KG1 (cell line): ENCODE data around the gene ILK.

ENCODE experiments used
- DNase-seq: peaks from one replicate; lab custom pipeline; 2025; lab: John Stamatoyannopoulos, UW

The ILK gene

DNA sequence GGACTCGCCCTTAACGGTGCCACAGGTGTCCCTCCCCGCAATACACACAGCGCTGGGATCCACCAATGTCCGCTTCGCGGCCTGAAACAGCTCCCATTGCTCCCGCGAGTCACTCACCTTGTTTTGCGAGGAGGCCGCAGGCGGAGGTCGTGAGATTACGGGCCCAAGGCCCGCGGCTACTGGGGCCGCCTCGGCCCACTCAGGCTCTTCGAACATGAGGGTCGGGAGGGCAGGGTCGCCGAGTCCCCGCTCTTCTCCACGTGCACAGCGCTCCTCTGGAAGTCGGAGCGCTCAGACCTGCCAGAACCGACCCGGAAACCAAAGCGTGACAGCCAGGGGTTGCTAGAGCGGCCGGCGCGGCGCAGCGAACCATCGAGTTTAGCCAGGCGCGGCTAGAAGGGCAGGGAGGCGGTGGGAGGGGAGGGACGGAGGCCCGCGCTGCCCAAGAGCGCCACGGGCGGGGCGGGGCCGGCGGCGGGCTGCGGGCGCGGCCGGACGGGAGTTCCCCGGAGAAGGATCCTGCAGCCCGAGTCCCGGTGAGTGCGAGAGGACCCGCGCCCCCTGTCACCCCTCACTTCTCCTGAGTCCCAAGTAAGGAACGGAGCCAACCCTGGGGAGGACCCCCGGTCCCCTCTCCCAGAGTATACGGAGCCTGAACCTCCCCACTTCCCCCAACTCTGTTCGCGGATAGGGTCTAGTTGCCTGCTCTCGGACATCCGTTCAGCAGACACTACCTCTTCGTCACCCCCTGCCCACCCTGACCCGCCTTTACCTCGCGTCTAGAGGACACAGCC, at the start of gene ILK, which contains the start of gene RRP8:
TSS of gene ILK (plus strand) at position 488 of the 794 bp plus-strand sequence. CDS start 498 bp downstream, outside the sequence.
TSS of gene RRP8 (minus strand) at position 330 of the 794 bp plus-strand sequence. CDS start at position 216, 114 bp downstream.
- peak; percentile 86 for DNase-seq

DNA sequence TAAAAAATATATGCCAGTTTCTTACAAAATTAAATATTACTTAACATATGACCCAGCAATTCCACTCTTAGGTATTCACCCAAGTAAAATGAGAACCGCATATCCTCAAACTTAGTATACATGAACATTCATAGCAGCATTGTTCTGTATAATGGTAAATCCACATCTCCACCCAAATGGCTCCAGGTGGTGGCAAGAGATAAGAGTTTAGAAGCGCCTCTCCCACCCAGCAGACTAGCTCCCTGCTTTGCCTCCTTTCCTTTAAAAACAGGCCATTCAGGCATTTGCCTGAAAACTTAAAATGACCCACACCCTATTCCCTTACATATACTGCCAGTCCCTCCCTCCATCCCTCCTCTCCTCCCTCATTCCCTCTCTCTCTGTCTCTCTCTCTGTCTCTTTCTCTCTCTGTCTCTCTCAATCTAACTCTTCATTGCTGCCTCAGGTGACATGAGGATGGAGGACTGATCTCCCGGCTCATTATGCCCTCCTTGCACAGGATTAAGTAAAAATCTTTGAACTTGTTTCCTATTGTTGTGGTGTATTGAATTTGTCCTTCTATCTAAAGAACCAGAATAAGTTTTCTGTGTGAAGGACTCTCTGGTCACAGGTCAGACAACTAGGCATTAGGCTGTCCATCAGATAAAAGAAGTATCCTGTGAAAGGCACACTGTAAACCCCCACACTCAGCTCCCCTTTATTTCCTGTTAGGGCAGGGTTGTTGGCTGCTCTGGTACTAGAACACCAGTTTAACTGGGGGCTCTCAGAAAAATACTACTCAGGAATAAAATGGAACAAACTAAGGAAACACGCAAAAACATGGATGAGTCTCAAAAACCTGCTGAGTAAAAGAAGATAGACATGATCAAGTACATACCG, 48.5 kb upstream of the ILK start:
- no peak for DNase-seq

DNA sequence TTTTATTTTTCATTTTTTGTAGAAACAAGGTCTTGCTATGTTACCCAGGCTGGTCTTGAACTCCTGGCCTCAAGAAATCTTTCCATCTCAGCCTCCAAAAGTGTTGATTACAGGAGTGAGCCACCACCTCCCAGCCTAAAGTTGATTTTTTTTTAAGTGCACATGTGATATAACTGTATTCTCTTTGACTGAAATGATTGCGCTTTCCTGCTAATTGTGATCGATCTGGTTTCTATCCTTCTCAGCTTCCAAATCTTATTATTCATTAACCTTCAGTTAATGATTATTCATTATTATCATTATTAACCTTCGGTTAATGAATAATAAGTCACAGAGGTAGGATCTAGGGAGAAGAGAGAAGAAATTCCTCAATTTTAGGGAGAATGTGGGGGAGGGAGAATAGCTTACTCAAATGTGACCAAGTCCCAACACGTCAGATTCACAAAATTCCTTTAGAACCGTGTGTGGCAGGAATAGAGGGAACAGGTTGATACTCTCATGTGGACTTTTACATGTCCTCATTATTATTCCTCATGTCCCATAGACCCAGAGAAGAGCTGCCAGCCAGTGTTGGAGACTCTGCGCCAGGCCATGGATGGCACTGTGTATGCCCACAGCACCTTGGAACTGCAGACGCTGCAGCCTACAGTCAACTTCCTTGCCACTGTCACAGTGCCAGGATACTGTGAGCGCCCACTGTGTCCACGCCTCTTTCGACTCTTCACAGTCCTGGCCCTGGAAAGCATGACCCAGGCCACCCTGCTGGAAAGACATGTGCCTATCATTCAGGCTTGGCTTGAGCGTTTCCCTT, 47.2 kb upstream of the ILK start:
- DNase-seq, result no peak

GRCh38 chr11:6557063-6557462, 46.5 kb upstream of the ILK start:
- no peak for DNase-seq

GRCh38 chr11:6557761-6558674, 45.6 kb upstream of the ILK start:
- no peak for DNase-seq

GRCh38 chr11:6559369-6559768, 44.2 kb upstream of the ILK start:
- no peak for DNase-seq

DNA sequence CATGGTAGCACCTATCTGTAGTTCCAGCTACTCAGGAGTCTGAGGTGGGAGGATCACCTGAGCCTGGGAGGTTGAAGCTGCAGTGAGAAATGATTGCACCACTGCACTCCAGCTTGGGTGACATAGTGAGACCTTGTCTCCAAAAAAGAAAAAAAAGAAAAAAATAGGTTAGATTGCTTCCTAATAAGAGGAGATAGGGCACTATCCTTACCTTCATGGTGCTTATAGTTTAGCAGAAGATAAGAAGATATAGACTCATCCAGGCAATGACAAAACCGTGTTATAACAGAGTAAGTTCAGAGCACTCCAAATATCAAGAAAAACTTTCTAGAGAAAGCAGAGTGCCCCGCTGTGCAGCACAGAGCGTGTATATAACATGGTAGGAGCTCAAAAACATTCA, 42.3 kb upstream of the ILK start:
- no peak for DNase-seq

GRCh38 chr11:6563121-6563619, 40.4 kb upstream of the ILK start:
- DNase-seq, result no peak

DNA sequence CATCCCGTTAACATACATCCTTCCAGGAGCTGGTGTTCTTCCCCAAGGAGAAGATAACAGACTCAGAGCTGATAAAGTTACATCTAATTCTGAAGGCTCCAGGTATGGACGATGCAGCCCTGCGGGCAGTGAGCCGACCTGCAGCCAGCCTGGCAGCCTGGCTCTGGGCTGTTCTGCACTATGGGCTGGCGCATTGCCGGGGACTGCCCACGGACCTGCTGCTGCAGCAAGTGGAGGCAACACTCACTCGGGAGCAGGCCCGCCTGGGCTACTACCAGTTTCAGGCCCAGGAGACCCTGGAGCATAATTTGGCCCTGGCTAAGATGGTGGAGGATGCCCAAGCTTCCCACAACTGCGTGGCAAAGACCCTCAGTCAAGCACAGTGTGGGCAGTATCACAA, 39.9 kb upstream of the ILK start:
- no peak for DNase-seq

- no peak for DNase-seq
These were observed 38.2 kb upstream of the ILK start for GRCh38 chr11:6565325-6565724.

DNA sequence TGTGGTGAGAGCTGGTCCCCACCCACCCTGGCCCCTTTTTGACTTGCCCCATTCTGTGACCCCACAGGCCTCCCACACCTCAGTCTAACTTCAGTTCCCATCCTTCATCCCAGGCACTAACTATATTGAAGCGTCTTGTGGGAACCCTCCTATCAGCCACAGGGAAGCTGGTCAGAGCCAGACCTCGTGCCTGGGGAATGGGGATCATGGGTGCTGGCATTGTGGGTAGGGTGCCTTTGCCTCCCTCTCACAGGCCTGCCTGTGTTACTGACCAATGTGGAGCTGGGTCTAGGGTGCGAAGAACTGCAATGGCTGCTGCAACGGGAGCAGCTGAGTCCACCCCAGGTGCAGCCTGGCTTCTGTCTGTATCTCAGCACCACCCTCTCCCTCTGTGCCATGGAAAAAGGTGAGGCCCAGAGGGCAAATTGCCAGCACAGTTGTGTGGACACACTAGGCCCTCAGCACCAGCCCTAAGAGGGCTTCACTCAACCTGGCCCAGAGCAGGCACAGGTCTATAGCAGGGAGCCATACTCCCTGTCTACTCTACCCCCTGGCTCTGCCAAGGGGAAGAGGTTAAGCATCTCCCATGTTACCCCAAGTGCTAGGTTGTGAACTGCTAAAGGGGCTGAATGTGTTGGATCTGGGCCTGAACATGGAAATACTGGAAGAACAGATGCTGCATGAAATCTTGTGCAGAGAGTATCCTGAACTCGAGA, 37.4 kb upstream of the ILK start:
- DNase-seq, result no peak

- DNase-seq, result no peak
These were observed 36.7 kb upstream of the ILK start for GRCh38 chr11:6566704-6567370.

DNA sequence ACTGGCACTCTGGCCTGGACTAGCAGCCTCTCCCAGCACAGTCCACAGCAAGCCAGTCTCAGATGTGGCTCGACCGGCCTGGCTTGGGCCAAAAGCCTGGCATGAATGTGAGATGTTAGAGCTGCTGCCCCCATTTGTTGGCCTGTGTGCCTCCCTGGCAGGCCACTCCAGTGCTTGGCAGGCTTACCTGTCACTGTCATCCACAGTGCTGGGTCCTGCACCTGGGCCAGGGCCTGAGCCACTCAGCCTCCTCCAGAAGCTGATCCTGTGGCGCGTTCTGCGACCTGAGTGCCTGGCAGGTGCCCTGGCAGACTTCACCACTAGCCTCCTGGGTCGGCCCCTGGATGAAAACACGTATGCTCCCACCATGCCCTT, 36.2 kb upstream of the ILK start:
- DNase-seq, result no peak

DNA sequence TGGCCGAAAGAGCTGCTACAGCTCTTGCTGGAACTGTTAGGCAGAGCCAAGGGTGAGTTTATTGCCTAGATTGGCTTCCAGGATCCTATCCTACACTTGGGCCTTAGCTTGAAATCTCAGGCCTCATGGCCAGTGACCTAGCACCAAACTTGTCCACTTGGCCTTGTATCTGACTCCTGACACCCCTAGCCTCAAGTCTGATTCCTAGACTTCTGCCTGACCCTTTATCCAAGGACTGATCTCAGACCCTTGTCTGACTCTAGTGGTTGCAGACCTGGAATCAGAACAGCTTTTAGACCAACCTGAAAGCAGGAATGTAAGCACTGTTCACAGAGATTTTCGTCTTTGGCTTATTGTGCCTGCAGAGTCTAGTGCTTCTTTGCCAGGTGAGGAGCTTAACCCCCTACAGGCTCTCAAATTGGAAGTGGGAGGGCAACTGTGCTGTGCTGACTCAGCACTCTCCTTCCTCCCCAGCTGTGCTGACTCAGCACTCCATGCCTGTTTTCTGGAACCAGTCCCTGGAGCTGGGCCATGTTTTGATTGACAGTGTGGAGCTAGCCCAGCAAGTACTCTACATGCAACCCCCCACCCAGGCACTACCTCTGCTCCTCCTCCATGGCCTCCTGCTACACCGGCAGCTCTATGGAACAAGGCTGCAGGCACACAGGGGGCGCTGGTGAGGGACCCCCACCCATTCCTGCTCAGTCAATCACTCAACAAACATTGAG, 35.2 kb upstream of the ILK start:
- no peak for DNase-seq

DNA sequence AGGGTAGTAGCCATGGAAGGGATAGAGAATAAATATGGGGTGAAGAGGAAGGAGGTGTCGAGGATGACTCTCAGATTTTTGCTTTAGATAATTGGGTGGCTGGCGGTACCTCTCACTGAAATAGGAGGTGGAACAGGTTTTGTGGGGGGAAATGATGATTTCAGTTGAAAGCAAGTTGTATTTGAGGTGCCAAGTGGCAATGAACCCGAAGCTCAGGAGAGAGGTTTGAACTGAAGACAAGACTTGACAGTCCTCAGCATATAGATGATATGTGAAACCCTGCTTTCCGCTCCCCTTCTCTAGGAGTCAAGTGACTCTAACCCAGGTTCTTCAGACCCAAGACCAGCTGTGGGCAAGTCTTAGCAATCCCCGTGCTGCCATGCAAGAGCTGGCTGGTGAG, 33.9 kb upstream of the ILK start:
- no peak for DNase-seq

GRCh38 chr11:6570691-6571427, 32.7 kb upstream of the ILK start:
- no peak for DNase-seq

- DNase-seq, result no peak
These were observed 32.1 kb upstream of the ILK start for GRCh38 chr11:6571434-6572008.

DNA sequence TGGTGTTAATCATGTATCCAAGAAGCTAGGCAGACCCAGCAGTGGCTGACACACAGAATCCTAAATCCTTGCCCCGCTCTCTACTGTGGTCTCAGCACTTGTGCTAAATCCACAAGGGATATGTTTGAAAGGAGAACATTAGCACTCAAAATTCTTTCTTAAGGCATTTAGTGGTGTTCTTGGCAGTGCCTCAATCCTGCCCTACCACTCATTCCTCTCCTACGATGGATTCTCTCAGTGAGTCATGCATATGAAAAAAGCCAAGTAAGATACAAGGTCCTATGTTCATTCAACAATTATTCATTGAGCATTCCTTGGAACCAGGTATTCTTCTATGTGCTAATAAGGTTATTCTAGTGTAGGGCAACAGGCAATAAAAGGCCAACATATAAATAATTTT, 31.4 kb upstream of the ILK start:
- no peak for DNase-seq
